ENCODE results near the gene GPR50.

DNA sequence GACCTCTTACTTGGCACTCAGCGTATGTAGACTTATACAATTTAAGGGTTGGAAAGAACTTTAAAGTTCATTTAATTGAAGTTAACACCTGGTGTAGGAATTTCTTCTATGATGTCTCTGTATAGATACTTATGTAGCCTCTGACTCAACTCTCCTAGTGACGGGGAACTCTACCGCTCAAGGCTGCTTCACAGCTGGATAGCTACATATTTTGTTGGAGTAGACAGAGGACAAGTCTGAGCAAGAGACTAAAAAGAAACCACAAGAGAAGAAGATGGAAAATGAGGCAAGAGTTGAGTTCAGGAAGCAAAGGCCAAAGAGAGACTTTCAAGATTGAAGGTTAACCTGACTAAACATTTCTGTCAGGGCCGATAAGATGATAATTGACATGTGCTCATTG lies 52.6 kb downstream of the GPR50 start:
- no peak for TF ChIP-seq EZH2phosphoT487 (IDR thresholded peaks at IDR 0.05; ENCODE audit: borderline replicate concordance)
- TF ChIP-seq, protein P1, sequence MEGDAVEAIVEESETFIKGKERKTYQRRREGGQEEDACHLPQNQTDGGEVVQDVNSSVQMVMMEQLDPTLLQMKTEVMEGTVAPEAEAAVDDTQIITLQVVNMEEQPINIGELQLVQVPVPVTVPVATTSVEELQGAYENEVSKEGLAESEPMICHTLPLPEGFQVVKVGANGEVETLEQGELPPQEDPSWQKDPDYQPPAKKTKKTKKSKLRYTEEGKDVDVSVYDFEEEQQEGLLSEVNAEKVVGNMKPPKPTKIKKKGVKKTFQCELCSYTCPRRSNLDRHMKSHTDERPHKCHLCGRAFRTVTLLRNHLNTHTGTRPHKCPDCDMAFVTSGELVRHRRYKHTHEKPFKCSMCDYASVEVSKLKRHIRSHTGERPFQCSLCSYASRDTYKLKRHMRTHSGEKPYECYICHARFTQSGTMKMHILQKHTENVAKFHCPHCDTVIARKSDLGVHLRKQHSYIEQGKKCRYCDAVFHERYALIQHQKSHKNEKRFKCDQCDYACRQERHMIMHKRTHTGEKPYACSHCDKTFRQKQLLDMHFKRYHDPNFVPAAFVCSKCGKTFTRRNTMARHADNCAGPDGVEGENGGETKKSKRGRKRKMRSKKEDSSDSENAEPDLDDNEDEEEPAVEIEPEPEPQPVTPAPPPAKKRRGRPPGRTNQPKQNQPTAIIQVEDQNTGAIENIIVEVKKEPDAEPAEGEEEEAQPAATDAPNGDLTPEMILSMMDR (conservative IDR thresholded peaks at IDR 0.05; ENCODE audit: low read length), result no peak
